Activated CD4-positive, alpha-beta memory T cell treated with anti-CD3 and anti-CD28 coated beads, Interleukin-2, amount 10 ng/mL, durations not matched to agents 7 days and 5 days (primary cell): ENCODE data around the gene RASGRP2. TPM values are rescaled to one million over a fixed set of nuclear protein-coding genes. Genes with fewer than 3 reads are reported as not detected.
A peak's percentile ranks its signal among the peaks of the same experiment; 100 is the strongest.

ENCODE experiments used
- CTCF ChIA-PET: fragments of 350-600 bp; sonication (Branson Sonifier 250); formaldehyde crosslinking; loops from one replicate; lab custom pipeline; 2021; ENCODE audit warnings: antibody characterized with exemption, inconsistent platforms; lab: Charles Lee
- POLR2A ChIA-PET: fragments of 350-600 bp; sonication (Branson Sonifier 250); formaldehyde crosslinking; loops from one replicate; lab custom pipeline; 2021; ENCODE audit warnings: antibody characterized with exemption; lab: Charles Lee
- DNase-seq: peaks from one replicate; pipeline ENCODE4 v3.0.0-alpha.2; 2020
- H3K27ac Mint-ChIP-seq: one replicate; pipeline ENCODE4 v1.8.0; 2021; ENCODE audit warnings: mild to moderate bottlenecking, mixed read lengths
- H3K27me3 Mint-ChIP-seq: one replicate; pipeline ENCODE4 v1.8.0; 2021; ENCODE audit warnings: mixed read lengths
- H3K36me3 Mint-ChIP-seq: one replicate; pipeline ENCODE4 v1.8.0; 2021; ENCODE audit warnings: low read depth, mixed read lengths
- H3K4me1 Mint-ChIP-seq: one replicate; pipeline ENCODE4 v1.8.0; 2021; ENCODE audit warnings: mixed read lengths
- H3K4me3 Mint-ChIP-seq: one replicate; pipeline ENCODE4 v1.8.0; 2021; ENCODE audit warnings: mild to moderate bottlenecking, mixed read lengths
- H3K9me3 Mint-ChIP-seq: one replicate; pipeline ENCODE4 v1.8.0; 2021; ENCODE audit warnings: mixed read lengths
- total RNA-seq, 2 experiments: library from RNA; stranded (reverse); gene quantifications; one replicate each; pipeline ENCODE4 v1.2.3, GENCODE V29; 2021

RASGRP2 gene
- total RNA-seq, 2 experiments from 2014 or later: 179 to 183 TPM

DNA sequence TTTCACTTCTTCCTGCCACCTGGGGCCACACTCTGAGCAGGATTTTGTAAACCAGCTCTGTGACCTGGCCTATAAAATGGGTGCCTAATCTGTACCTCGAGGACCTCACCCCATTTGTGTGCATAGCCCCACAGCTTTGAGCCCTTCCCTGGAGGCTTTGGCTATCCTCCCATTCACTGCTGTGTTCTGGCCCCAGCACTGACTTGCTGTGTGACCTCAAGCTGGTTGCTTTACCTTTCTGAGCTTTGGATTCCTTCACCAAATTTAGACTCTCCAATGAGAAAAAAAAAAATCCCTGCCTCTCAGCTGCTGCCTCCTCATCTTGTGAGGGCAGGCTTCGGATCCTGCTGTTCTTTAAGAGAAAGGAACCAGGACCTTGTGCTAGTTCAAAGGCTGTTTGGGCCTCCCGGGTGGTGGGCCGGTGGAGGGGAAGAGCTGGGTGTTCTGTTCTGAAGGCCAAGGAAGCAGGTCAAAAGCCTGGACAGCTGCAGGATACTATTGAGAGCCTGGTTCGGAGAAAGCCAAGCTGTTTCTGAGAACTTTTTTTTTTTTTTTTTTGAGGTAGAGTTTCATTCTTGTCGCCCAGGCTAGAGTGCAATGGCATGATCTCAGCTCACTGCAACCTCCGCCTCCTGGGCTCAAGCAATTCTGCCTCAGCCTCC lies 16.9 kb upstream of the RASGRP2 start:
- no peak for DNase-seq
- no peaks in the 10 kb centered on the region for H3K27me3 Mint-ChIP-seq
- H3K36me3 Mint-ChIP-seq: peaks cover 51% of the 10 kb centered on the region
- peak overlapping the region; percentile 99 for H3K27ac Mint-ChIP-seq
- peaks cover 61% of the 10 kb centered on the region for H3K4me1 Mint-ChIP-seq
- H3K9me3 Mint-ChIP-seq: no peaks in the 10 kb centered on the region
- POLR2A ChIA-PET: interaction anchor here (0.8 to 13.2 kb wide), 6 partner anchors 10 to 87 kb away, joined by 3 to 435 read pairs (median 8); partner anchors contain the start of genes RASGRP2 and SF1
- peak overlapping the region; percentile 22 for H3K4me3 Mint-ChIP-seq
- CTCF ChIA-PET: interaction anchor here (0.6 to 11.8 kb wide), 8 partner anchors 8 to 430 kb away, joined by 3 to 132 read pairs (median 4); partner anchors contain the start of genes RASGRP2 and SF1

- H3K27ac Mint-ChIP-seq: peak within 1 kb of the TSS; percentile 99
- no peaks in the 10 kb centered on the region for H3K9me3 Mint-ChIP-seq
- POLR2A ChIA-PET: interaction anchor here (1.0 to 13.2 kb wide), 5 partner anchors 11 to 88 kb away, joined by 3 to 435 read pairs (median 10); partner anchors contain the start of genes RASGRP2 and SF1
- CTCF ChIA-PET: interaction anchor here (0.8 to 11.8 kb wide), 6 partner anchors 7 to 429 kb away, joined by 3 to 132 read pairs (median 4); partner anchors contain the start of genes RASGRP2 and SF1
- no peak for DNase-seq
- no peak within 1 kb of the TSS for H3K4me3 Mint-ChIP-seq
- H3K27me3 Mint-ChIP-seq: no peaks in the 10 kb centered on the region
- H3K4me1 Mint-ChIP-seq: peaks cover 54% of the 10 kb centered on the region
- peaks cover 43% of the 10 kb centered on the region for H3K36me3 Mint-ChIP-seq
Measured at GRCh38 chr11:64759722-64760719, 16.1 kb upstream of the RASGRP2 start, which contains the start of gene PYGM. Gene PYGM (minus strand): TSS chr11:64759974. CDS start chr11:64759898, 76 bp downstream.

GRCh38 chr11:64759131-64759721 lies 15.3 kb upstream of the RASGRP2 start:
- DNase-seq: no peak
- Mint-ChIP-seq H3K4me1 (peaks cover 46% of the 10 kb centered on the region), H3K4me3 (no peak overlapping the region), H3K9me3 (no peaks in the 10 kb centered on the region), H3K36me3 (peaks cover 35% of the 10 kb centered on the region), H3K27ac (peak overlapping the region; percentile 99), H3K27me3 (no peaks in the 10 kb centered on the region)
- POLR2A ChIA-PET: interaction anchor here (0.5 to 13.2 kb wide), 5 partner anchors 11 to 63 kb away, joined by 3 to 435 read pairs (median 10); partner anchors contain the start of genes RASGRP2 and SF1
- CTCF ChIA-PET: interaction anchor here (11.8 kb wide), 1 partner anchor 15 kb away, joined by 132 read pairs; the partner anchor contains the start of gene RASGRP2

- no peak overlapping the region for H3K4me3 Mint-ChIP-seq
- POLR2A ChIA-PET: interaction anchor here (13.2 kb wide), 1 partner anchor 12 kb away, joined by 435 read pairs; the partner anchor contains the start of gene RASGRP2
- DNase-seq: no peak
- H3K4me1 Mint-ChIP-seq: peaks cover 38% of the 10 kb centered on the region
- CTCF ChIA-PET: interaction anchor here (11.8 kb wide), 1 partner anchor 14 kb away, joined by 132 read pairs; the partner anchor contains the start of gene RASGRP2
- H3K36me3 Mint-ChIP-seq: peaks cover 28% of the 10 kb centered on the region
- H3K27me3 Mint-ChIP-seq: no peaks in the 10 kb centered on the region
- H3K27ac Mint-ChIP-seq: no peak overlapping the region
- H3K9me3 Mint-ChIP-seq: no peaks in the 10 kb centered on the region
Measured at GRCh38 chr11:64758330-64759079, 14.6 kb upstream of the RASGRP2 start.

DNA sequence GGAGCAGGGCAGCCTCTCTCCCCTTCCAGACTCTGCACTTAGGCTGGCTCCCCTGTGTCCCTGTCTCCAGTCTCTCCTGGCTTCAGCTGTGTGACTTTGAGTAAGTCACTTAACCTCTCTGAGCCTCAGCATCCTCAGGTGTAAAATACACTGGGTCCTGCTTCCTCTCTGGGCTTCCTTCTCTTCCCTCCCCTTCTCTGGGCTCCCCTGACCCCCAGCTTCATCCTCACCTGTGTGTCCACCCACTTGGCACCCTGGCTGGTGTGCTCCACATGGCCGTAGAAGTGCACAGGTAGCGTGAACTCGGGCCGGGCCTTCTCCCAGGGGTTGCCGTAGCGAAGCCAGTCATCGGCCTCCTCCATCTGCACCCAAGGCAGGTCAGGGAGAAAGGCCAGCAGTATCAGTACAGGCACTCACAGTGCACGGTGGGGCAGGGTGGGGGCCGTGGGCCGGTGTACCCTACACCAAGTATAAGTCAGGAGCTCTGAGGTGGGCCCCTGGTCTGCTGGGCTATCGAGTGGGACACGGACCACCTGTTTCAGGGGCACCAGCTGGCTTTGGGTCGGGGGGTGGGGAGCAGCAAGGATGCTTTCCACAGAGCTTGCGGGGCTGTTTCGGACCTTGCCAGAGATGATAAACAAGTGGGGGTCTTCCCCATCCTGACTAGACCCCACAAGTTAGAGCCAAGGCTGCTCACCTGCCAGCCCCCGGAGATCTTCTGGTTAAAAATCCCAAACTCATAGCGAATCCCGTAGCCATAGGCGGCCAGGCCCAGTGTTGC lies 13.8 kb upstream of the RASGRP2 start:
- no peaks in the 10 kb centered on the region for H3K9me3 Mint-ChIP-seq
- no peaks in the 10 kb centered on the region for H3K27me3 Mint-ChIP-seq
- ChIA-PET CTCF (interaction anchor here (11.8 kb wide), 1 partner anchor 13 kb away, joined by 132 read pairs; the partner anchor contains the start of gene RASGRP2), POLR2A (interaction anchor here (0.6 to 13.2 kb wide), 3 partner anchors 10 to 19 kb away, joined by 3 to 435 read pairs (median 3); partner anchors contain the start of gene RASGRP2)
- H3K4me3 Mint-ChIP-seq: no peak overlapping the region
- H3K36me3 Mint-ChIP-seq: peaks cover 24% of the 10 kb centered on the region
- no peak overlapping the region for H3K27ac Mint-ChIP-seq
- peaks cover 31% of the 10 kb centered on the region for H3K4me1 Mint-ChIP-seq
- DNase-seq: no peak

- ChIA-PET CTCF (interaction anchor here (1.4 to 11.8 kb wide), 2 partner anchors 11 to 15 kb away, joined by 3 to 132 read pairs; partner anchors contain the start of gene RASGRP2), POLR2A (interaction anchor here (0.7 to 2.4 kb wide), 3 partner anchors 8 to 11 kb away, joined by 3 to 15 read pairs (median 5); partner anchors contain the start of gene RASGRP2)
- H3K36me3 Mint-ChIP-seq: peaks cover 17% of the 10 kb centered on the region
- no peaks in the 10 kb centered on the region for H3K27me3 Mint-ChIP-seq
- H3K4me3 Mint-ChIP-seq: no peak overlapping the region
- no peak overlapping the region for H3K27ac Mint-ChIP-seq
- H3K4me1 Mint-ChIP-seq: peaks cover 21% of the 10 kb centered on the region
- H3K9me3 Mint-ChIP-seq: no peaks in the 10 kb centered on the region
- no peak for DNase-seq
Measured at GRCh38 chr11:64755681-64756361, 11.9 kb upstream of the RASGRP2 start.

- peaks cover 21% of the 10 kb centered on the region for H3K4me1 Mint-ChIP-seq
- peaks cover 21% of the 10 kb centered on the region for H3K36me3 Mint-ChIP-seq
- H3K4me3 Mint-ChIP-seq: no peak overlapping the region
- ChIA-PET POLR2A (interaction anchor here (0.7 to 2.4 kb wide), 3 partner anchors 8 to 10 kb away, joined by 3 to 15 read pairs (median 5); partner anchors contain the start of gene RASGRP2), CTCF (interaction anchor here (0.5 to 11.8 kb wide), 3 partner anchors 10 to 91 kb away, joined by 3 to 132 read pairs (median 4); partner anchors contain the start of gene RASGRP2)
- H3K27ac Mint-ChIP-seq: no peak overlapping the region
- no peak for DNase-seq
- no peaks in the 10 kb centered on the region for H3K9me3 Mint-ChIP-seq
- no peaks in the 10 kb centered on the region for H3K27me3 Mint-ChIP-seq
Measured at GRCh38 chr11:64754919-64755662, 11.1 kb upstream of the RASGRP2 start.

- ChIA-PET CTCF (interaction anchor here (0.5 kb wide), 1 partner anchor 90 kb away, joined by 4 read pairs; no protein-coding TSS in a partner anchor), POLR2A (interaction anchor here (1.8 to 15.7 kb wide), 3 partner anchors 8 to 9 kb away, joined by 5 to 435 read pairs (median 15); partner anchors contain the start of genes PYGM and RASGRP2)
- Mint-ChIP-seq H3K4me1 (peaks cover 18% of the 10 kb centered on the region), H3K4me3 (no peak overlapping the region), H3K36me3 (peaks cover 19% of the 10 kb centered on the region), H3K9me3 (no peaks in the 10 kb centered on the region), H3K27ac (no peak overlapping the region), H3K27me3 (no peaks in the 10 kb centered on the region)
- no peak for DNase-seq
Measured at GRCh38 chr11:64754124-64754918, 10.4 kb upstream of the RASGRP2 start.
